ENCODE data around the gene STX8.

Gene STX8

DNA sequence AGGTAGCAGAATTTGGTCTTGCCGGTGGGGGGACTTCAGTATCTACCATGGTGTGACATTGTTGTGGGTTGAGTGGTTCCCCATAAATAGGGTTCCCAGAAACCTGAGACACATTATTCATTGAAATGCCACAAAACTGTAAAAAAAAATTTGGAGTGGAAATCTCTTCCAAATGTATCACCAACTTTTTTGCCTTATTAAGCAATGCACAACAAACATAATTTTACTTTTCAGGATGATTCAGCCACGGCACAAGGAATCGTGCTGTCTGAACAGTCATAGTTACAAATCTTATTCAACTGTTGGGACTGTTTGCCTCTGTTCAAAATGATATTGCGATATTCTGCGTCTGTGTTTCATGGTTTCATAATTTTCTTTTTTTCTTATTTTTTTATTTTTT, 373.1 kb downstream of the STX8 start:
- TF ChIP-seq ESRRG (CRISPR knock-in tag; IDR thresholded peaks at IDR 0.05): no peak
- TF ChIP-seq, protein P1, sequence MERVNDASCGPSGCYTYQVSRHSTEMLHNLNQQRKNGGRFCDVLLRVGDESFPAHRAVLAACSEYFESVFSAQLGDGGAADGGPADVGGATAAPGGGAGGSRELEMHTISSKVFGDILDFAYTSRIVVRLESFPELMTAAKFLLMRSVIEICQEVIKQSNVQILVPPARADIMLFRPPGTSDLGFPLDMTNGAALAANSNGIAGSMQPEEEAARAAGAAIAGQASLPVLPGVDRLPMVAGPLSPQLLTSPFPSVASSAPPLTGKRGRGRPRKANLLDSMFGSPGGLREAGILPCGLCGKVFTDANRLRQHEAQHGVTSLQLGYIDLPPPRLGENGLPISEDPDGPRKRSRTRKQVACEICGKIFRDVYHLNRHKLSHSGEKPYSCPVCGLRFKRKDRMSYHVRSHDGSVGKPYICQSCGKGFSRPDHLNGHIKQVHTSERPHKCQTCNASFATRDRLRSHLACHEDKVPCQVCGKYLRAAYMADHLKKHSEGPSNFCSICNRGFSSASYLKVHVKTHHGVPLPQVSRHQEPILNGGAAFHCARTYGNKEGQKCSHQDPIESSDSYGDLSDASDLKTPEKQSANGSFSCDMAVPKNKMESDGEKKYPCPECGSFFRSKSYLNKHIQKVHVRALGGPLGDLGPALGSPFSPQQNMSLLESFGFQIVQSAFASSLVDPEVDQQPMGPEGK (CRISPR knock-in tag; IDR thresholded peaks at IDR 0.05; ENCODE audit: borderline replicate concordance): no peak
- TF ChIP-seq OSR1 (CRISPR knock-in tag; IDR thresholded peaks at IDR 0.05): no peak
- TF ChIP-seq ARNTL (CRISPR knock-in tag; IDR thresholded peaks at IDR 0.05; ENCODE audit: borderline replicate concordance, low read depth): no peak
- no peak for TF ChIP-seq ZC3H10 (CRISPR knock-in tag; IDR thresholded peaks at IDR 0.05)
- TF ChIP-seq PPARA (CRISPR knock-in tag; IDR thresholded peaks at IDR 0.05; ENCODE audit: borderline replicate concordance): no peak
- TF ChIP-seq, protein P2, sequence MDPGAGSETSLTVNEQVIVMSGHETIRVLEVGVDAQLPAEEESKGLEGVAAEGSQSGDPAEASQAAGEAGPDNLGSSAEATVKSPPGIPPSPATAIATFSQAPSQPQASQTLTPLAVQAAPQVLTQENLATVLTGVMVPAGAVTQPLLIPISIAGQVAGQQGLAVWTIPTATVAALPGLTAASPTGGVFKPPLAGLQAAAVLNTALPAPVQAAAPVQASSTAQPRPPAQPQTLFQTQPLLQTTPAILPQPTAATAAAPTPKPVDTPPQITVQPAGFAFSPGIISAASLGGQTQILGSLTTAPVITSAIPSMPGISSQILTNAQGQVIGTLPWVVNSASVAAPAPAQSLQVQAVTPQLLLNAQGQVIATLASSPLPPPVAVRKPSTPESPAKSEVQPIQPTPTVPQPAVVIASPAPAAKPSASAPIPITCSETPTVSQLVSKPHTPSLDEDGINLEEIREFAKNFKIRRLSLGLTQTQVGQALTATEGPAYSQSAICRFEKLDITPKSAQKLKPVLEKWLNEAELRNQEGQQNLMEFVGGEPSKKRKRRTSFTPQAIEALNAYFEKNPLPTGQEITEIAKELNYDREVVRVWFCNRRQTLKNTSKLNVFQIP (CRISPR knock-in tag; IDR thresholded peaks at IDR 0.05; ENCODE audit: borderline replicate concordance, low read depth): no peak
- no peak for TF ChIP-seq ZNF70 (CRISPR knock-in tag; IDR thresholded peaks at IDR 0.05)
- TF ChIP-seq TCF4 (CRISPR knock-in tag; IDR thresholded peaks at IDR 0.05; ENCODE audit: borderline replicate concordance): no peak
- TF ChIP-seq, protein P3, sequence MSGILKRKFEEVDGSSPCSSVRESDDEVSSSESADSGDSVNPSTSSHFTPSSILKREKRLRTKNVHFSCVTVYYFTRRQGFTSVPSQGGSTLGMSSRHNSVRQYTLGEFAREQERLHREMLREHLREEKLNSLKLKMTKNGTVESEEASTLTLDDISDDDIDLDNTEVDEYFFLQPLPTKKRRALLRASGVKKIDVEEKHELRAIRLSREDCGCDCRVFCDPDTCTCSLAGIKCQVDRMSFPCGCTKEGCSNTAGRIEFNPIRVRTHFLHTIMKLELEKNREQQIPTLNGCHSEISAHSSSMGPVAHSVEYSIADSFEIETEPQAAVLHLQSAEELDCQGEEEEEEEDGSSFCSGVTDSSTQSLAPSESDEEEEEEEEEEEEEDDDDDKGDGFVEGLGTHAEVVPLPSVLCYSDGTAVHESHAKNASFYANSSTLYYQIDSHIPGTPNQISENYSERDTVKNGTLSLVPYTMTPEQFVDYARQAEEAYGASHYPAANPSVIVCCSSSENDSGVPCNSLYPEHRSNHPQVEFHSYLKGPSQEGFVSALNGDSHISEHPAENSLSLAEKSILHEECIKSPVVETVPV (CRISPR knock-in tag; IDR thresholded peaks at IDR 0.05): no peak
- TF ChIP-seq ISL1 (CRISPR knock-in tag; IDR thresholded peaks at IDR 0.05): no peak
- TF ChIP-seq, protein P4, sequence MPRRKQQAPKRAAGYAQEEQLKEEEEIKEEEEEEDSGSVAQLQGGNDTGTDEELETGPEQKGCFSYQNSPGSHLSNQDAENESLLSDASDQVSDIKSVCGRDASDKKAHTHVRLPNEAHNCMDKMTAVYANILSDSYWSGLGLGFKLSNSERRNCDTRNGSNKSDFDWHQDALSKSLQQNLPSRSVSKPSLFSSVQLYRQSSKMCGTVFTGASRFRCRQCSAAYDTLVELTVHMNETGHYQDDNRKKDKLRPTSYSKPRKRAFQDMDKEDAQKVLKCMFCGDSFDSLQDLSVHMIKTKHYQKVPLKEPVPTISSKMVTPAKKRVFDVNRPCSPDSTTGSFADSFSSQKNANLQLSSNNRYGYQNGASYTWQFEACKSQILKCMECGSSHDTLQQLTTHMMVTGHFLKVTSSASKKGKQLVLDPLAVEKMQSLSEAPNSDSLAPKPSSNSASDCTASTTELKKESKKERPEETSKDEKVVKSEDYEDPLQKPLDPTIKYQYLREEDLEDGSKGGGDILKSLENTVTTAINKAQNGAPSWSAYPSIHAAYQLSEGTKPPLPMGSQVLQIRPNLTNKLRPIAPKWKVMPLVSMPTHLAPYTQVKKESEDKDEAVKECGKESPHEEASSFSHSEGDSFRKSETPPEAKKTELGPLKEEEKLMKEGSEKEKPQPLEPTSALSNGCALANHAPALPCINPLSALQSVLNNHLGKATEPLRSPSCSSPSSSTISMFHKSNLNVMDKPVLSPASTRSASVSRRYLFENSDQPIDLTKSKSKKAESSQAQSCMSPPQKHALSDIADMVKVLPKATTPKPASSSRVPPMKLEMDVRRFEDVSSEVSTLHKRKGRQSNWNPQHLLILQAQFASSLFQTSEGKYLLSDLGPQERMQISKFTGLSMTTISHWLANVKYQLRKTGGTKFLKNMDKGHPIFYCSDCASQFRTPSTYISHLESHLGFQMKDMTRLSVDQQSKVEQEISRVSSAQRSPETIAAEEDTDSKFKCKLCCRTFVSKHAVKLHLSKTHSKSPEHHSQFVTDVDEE (CRISPR knock-in tag; IDR thresholded peaks at IDR 0.05): no peak
- no peak for TF ChIP-seq ZFP30 (CRISPR knock-in tag; IDR thresholded peaks at IDR 0.05)
- no peak for TF ChIP-seq CSDC2 (CRISPR knock-in tag; IDR thresholded peaks at IDR 0.05)
- TF ChIP-seq TOX (CRISPR knock-in tag; IDR thresholded peaks at IDR 0.05; ENCODE audit: borderline replicate concordance): no peak
- TF ChIP-seq ZNF8 (CRISPR knock-in tag; IDR thresholded peaks at IDR 0.05): no peak
- TF ChIP-seq ZNF565 (CRISPR knock-in tag; conservative IDR thresholded peaks at IDR 0.05; ENCODE audit: low read depth): no peak
- no peak for ATAC-seq

DNA sequence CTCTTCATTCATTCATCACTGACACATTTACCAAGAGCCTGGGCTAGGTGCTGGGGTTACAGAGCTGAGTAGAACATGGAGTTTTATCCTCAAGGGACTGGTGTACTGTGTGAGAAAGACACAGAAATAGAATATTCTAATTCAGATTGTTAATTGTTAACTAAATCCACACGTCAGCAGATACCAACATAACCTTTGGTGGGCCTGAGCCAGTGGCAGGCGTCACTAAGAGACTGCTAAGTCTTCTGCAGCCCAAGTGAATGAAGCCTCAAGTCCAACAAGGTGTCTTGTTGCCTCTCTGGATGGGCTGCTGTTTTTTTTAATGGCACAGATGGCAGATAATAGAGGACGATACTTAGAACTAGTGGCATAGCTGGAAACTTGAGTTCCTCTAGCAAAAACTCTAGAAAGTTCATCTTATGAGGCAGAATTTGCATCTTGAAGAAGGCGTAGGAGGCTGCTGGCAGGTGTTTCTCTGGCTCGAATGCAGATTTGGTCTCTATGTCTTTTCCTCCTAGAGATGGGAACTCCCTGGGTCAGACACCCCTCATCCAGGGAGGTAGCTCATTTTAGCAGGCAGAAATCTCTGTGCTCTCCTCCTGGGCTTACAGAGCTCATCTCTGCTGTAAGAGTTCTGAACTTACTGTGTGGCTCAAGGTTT, 374.8 kb downstream of the STX8 start:
- no peak for ATAC-seq
- no peak for TF ChIP-seq TOX (CRISPR knock-in tag; IDR thresholded peaks at IDR 0.05; ENCODE audit: borderline replicate concordance)
- no peak for TF ChIP-seq PPARA (CRISPR knock-in tag; IDR thresholded peaks at IDR 0.05; ENCODE audit: borderline replicate concordance)
- TF ChIP-seq TCF4 (CRISPR knock-in tag; IDR thresholded peaks at IDR 0.05; ENCODE audit: borderline replicate concordance): no peak
